Jurkat, Clone E6-1 (cell line): ENCODE data around the gene RGS6.

Experiments used
- DNase-seq: peaks from one replicate; pipeline ENCODE4 v3.0.0-alpha.2; 2011; ENCODE audit warnings: low read depth, low spot score
- H3K4me3 ChIP-seq: 2 replicates; pipeline ENCODE4 v1.5.1; 2011; ENCODE audit warnings: mild to moderate bottlenecking, low read length, control low read depth, moderate library complexity

RGS6 gene

DNA sequence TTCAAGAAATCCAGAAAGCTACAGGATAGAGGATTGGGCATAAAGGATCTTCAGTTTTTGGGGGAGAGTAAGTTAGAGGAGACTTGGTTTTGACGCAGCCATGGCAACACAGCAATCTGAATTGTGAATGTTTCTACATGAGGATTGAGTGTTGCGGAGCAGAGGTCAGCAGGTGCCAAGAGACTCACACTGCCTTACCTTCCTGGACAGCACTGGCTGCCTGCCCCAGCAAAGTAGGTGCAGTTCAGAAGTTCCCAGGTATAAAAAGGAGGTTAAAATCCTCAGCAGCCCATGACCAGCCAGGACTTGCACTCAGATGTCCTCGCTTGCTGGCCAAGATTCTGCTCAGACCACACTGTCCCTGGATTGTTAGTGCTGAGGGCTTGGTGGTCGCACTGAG is 590.6 kb downstream of the RGS6 start:
- H3K4me3 ChIP-seq = no peak overlapping the region
- no peak for DNase-seq

DNA sequence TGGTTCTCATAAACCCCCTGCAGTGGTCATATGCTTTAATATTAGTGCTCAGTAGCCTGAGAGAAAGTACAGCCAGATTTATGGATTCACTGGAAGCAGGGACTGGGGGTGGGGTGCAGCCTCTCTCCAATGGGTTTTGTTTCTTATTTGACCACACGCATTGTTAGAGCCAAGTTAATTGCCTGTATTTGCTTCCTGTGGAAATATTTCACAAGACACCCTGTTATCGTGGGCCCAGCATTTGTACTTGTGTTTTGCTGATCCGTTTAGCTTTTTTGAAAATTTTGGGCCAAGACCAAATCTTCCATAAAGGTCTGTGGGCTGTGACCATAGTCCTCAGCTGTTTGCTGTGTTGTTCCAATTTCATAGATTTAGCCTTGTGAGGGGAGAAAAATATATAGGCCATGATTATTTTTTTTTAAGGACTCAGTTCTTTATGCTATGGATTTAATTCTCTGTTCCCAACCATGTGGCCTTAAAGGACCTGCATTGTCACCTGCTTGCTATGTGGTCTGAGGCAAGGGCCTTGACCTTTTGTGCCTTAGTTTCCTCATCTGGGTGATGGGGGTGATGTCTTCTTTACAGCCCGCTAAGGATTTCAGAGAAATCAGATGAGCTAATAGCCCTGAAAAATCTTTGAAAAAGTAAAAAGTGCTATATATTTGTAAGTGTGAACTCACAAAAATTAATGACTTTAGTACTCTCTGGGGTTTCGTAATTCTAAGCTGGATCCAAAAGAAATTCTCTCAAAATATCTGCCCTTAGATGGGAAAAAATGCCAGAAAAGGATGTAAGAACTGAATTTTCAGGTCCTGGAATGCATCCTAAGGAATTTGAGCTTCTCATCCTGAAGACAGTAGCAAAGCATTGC is 591.4 kb downstream of the RGS6 start:
- DNase-seq = no peak

DNA sequence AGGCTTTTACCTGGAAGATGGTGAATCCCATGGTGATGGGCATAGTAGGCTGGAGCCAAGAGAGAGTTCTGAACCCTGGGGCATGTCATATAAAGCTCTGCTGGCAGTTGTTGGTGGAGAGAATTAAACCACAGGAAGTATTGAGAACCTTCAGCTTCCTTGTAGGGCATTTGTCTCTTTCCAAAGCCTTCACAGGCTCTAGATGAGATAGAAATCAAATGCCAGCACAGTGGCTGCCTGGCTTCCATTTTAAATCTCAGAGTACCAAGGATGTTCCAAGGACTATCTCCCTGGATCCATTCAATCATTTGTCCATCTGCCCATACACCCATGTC is 592.0 kb downstream of the RGS6 start:
- peak; percentile 67 for DNase-seq
- H3K4me3 ChIP-seq = no peak overlapping the region

More for the DNA sequence above, 591.4 kb downstream of the RGS6 start:
- no peak overlapping the region for H3K4me3 ChIP-seq

DNA sequence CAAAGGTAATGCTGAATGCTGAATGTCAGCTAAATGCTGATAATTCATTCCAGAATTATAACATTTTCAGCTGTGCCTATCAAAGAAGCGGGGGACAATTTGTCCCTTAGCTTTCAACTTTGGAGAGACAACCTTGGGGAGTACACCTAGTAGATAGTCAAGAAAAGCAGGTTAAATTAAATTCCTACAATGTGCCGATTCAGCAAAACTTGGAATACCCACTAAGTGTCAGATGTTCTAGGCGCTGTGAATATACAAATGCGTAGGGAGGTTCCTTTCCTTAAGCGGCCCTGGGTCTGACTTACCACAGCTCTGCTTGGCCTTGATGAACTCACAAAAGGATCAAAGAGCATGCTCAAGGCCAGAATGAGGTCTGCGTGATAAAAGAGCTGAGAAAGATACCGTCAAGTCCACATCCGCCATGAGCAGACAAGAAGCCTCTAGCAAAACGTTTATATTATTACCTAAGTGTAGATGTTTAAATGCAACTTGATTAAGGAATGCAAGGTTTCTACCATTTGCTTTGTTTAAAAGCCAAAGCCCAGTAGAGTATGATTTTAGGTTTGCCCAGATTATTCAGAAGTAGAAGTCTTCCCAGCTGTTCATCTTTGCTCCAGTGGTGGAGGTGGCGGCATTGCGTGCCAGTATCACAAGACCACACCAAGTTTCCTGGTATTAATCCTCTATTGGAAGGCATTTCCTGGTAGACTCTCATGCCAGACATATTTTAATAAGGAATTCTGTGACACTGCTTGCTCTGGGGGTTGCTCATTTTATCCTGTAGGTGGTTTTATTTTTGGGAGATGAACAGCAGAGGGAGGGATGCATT is 593.1 kb downstream of the RGS6 start:
- H3K4me3 ChIP-seq = no peak overlapping the region
- DNase-seq = no peak

DNA sequence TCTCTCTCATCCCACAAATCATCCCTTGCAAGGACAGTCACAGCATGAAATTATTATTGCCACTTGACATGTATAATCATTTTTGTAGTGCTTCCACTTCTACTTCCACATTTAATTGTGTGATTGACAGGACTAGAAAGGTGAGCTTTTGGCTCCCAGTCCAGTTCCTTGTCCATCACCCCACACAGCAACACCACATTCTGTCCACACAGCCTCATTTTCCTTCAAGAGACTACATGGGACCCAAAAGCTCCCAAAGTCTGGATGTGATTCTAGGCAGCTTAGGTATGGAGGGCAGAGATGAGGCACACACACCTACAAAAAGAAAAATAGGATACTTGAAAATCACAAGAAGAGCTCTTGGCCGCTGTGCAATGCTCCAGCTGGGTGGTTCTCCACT is 595.4 kb downstream of the RGS6 start:
- no peak overlapping the region for H3K4me3 ChIP-seq

DNA sequence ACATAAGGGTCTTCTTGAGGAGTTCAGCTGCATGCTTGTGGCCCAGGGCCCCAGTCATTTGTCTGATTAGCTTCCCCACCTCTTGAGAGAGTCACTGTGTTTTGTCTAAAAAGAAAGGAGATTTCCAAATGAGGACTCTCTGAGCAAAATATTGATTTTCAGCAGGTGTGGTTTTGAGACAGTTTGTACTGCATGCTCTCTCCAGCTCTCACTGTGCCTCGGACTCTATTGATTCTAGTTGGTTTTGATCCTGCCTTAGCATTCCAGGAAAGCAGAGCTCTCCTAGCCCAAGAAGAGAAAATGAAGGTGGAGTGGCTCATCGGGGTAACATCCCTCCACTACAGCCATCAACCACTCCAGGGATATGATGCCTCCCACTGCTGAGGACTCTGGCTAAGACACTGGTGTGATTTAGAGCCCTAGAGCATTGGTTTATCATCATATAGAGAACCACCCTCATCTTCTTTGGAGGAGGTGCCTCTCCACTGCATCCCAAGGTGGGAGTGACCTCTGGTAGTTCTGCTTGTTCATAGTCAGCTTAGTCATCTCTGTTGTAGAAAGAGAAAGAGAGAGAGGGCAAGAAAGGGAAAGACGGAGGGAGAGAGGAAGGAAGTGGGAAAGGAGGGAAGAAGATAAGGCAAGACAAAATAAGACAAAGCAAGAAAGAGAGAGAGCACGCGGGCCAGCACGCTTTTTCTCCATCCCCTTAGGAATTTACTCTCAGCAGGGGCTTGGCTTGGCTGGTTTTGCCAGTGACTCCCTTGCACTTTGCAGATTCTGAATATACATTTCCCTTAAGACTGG is 596.0 kb downstream of the RGS6 start:
- DNase-seq = no peak
- H3K4me3 ChIP-seq = no peak overlapping the region

More for the DNA sequence above, 595.4 kb downstream of the RGS6 start:
- no peak for DNase-seq

DNA sequence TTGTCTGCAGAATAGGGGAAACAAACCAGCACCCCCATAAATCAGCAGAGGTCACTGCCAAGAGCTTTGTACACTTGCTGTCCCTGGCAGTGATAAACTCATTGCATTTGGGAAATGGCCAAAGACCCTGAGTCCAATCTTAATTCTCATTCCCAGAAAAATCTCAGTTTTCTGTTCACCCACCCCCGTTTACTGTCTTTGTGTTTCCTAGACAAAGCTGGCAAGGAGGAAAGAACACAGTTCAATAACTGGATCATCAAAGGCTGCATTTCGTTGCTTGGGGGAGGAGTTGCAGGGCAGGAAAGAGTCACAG is 596.6 kb downstream of the RGS6 start:
- DNase-seq = no peak
- no peak overlapping the region for H3K4me3 ChIP-seq

DNA sequence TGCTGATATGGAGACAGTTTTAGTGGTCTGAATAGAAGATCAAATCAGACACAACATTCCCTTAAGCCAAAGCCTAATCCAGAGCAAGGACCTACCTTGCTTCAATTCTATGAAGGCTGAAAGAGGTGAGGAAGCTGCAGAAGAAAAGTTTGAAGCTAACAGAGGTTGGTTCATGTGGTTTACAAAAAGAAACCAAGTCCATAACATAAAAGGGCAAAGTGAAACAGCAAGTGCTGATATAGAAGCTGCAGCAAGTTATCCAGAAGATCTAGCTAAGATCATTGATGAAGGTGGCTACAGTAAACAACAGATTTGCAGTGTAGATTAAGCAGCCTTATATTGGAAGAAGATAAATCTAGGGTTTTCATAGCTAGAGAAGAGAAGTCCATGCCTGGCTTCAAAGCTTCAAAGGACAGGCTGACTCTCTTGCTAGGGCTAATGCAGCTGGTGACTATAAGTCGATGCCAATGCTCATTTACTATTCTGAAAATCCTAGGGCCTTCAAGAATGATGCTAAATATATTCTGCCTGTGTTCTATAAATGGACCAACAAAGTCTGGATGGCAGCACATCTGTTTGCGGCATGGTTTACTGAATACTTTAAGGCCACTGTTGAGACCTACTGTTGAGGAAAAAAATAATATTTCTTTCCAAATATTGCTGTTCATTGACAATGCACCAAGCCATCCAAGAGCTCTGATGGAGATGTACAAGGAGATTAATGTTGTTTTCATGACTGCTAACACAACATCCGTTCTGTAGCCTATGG is 600.6 kb downstream of the RGS6 start:
- no peak overlapping the region for H3K4me3 ChIP-seq
- peak; percentile 62 for DNase-seq

DNA sequence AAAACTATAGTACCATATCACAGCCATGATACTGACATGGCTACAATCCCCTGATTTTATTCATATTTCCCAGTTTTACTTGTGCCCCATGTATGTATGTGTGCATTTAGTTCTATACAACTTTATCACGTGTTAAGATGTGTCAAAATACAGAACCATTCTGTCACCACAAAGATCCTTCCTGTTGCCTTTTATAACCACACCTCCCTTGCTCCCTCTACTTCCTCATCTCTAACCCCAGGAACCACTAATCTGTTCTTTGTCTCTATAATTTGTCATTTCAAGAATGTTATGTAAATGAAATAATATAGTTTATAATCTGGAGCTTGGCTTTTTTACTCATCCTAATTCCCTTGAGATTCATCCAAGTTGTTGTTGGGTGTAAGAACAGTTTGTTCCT is 603.3 kb downstream of the RGS6 start:
- DNase-seq = peak; percentile 82

DNA sequence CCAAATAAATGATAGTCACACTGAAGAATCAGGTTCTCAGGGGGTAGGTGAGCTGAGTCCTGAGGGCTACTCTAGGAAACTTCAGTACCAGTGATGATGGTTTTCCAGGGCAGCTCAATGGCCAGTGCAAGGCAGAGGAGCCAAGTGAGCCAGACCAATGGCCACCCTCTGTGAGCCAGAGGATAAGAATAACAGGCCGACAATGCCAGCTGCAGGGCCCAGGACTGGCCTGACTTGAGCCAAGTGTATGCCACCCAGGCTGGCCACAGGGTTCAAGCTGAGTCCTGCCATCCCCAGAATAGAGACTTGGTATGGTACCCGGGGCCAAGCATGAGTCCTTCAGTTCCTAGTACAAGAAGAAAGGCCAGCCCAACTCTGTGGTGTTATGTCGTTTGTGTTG is 606.2 kb downstream of the RGS6 start:
- DNase-seq = no peak
- H3K4me3 ChIP-seq = no peak overlapping the region

More for the DNA sequence above, 603.3 kb downstream of the RGS6 start:
- no peak overlapping the region for H3K4me3 ChIP-seq

DNA sequence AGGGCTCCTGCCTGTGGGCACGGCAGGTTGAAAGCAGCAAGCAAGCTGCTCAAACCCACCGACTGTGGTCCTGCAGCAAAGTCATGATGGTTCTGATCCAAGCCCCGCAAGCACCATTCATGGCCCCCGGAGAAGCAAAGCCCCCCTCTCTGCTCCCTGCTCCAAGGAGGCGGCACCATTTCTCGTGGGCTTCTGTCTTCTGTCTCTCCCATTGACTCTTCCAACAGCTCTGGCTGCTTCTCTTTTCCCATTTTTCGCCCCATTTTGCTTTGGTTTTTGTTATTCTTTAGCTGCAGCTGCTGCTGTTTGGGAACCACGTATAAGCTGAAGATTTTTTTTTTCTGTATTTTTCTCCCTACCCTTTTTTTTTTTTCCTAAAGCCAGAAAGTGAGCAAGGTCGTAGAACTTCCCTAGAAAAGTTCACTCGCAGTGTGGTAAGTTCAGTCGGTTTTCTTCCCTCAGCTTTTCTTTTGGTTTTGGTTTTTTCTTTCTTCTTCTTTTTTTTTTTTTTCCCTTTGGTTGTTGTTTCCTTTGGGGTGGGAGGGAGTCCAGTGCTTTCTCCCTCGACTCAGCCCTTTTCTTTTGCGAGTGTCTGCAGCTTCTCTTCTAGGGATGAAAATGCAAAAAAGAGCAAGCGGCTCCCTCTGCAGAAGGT is 607.6 kb downstream of the RGS6 start:
- DNase-seq = no peak
- no peak overlapping the region for H3K4me3 ChIP-seq

DNA sequence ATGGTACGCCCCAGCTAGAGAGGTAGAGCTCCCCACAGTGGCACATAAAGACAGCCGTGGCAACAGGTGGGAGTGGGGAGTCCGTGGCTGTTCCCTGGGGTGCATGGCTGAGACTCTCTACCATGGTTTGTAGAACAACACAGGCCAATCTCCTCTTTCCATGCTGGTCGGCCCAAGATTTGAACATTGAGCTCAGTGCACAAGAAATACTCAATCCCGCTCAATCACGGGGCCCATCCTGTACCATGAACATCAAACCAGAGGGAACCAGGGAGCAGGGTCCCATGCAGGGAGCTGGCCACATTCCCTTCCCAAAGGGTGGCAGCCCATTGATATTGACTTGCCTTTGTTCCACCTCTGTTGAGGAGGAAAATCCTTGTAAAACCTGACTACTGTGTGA is 608.6 kb downstream of the RGS6 start:
- no peak overlapping the region for H3K4me3 ChIP-seq
- no peak for DNase-seq

DNA sequence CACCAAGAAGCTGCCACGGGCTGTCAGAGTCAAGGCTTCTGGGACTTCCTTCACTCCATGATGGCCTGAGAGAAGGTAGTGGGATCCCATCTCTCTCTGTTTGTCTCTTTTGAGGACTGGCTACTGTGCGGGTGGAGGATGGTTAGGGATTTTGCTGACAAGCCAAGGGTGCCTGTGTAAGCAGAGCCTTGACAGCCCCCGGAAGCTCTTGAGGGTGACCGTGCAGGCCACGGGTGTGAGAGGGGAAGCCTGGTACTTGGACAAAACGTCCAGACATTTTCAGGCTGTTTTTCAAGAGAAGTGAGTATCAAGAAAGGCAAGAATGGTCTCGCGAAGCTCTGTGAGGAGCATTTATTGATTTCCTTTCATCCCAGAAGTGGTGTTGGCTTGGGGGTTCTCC is 609.3 kb downstream of the RGS6 start:
- H3K4me3 ChIP-seq = no peak overlapping the region
- DNase-seq = no peak

DNA sequence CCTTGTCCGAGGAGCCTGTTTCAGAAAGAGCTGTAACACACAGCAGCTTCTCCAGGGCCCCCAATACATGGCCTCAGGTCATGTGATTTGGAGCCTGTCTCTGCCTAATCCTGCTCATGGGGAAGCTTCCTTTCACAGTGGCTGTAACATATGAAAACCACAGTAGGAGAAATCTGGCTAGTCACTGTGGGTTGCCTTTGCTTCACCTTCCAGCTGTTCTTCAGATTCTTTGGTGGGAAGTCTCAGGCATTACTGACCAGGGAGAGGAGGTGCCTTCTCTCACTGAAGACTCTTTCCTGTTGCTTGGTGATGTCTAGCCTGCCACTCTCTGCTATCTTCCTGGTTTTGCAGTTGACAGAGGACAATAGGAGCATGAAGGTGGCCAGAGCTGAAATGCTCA is 611.1 kb downstream of the RGS6 start:
- H3K4me3 ChIP-seq = no peak overlapping the region
- DNase-seq = no peak

DNA sequence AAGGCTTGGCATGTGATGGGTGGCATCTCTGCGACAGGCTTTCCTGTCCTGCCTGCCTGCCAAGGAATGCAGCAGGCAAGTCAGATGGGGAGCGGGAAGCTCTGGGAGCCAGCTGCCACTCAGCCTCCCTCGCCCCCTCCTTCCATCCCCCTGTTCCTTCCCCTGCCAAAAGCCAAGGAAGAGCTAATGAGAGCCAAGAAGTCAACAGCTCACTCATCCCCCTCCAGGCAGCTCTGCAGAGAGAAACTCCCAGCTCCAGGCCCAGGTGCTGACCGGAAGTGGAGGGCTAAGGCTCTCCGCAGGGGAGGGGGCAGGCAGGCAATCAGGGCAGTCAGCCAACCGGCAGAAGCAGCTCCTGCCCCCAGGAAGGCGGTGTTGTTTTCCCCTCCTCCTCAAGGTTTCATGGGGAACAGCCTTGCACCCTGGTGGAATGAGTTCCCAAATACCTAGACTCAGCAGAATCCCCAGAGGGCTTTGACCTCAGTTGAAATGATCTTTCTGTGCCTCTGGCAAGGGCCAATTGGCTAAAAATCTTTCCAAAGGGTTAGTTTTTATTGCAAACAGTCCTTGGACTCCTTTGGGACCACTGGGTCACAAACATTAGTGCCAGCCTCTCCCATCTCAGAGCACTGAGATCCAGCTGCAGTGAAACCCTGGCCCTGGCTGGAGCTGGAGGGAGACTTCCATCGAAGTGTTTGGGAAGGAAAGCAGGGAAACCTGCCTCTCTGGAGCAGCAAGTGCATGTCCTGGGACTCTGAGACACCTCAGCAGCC is 612.6 kb downstream of the RGS6 start:
- DNase-seq = no peak
- H3K4me3 ChIP-seq = no peak overlapping the region

DNA sequence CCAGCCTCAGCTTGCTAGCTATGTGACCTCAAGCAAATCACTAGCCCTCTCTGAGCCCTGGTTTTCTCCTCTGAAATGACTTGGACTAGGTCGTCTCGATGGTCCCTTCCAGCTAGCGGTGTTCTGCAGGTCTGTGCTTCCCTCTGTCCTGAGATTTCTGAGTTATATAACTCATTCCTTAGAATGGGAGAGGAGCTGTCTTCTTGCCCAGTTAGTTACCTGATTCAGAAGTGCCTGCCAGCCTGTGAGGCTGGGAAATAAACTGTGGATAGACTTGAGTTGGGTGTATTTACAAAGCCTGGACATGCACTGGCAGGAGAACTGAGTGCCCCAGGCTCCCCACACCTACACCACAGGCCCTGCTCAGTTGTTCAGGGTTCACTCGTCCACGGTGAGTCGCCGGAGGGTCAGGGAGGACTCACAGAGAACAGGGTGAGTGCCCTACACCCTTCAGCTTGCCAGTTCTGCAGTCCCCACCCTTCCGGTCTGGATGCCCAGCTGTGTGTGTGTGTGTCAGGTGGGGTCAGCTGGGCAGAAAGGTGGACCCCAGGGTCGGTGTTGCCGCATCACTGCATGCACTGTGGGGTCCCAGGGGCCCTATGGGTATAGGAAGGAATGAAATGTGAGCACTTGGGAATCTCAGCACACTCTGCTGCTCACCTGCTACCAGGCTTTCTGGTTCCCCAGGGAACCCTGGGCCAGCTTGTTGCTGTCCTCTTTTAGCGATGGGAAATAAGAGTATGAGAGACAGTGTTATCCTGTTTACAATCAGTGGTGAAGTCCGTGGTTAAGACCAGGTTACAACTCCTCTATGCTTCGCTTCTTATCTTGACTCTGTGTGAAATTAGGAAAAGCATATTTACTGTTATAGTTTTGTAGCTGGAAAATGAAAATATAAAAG is 613.4 kb downstream of the RGS6 start:
- H3K4me3 ChIP-seq = no peak overlapping the region
- no peak for DNase-seq
